ENCODE data around the gene CDK19. TPM values are rescaled to one million over a fixed set of nuclear protein-coding genes. Genes with fewer than 3 reads are reported as not detected.
A peak's percentile ranks its signal among the peaks of the same experiment; 100 is the strongest.

The CDK19 gene
- total and polyA plus RNA-seq, 9 of the 15 experiments (the other 6 are each of a cell fraction or from before 2014, with no cell fraction given): 3.8 to 15.2 (median 7.4) TPM

DNA sequence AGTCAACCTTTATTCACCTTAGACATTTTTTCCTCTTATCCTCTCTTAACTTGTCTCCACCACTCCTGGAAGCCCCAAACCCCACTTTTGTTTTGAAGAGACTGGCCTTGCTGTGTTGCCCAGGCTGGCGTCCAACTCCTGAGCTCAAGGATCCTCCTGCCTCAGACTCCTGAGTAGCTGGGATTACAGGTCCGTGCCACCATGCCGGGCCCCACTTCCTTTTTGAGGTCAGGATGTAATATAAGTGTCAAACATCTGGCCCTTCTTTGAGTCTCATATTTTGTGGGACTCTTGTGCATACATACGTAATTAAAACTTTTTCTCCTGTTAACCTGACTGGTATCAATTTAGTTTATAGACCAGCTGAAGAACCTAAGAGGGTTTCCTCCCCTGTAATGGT is 1.4 kb upstream of the CDK19 start:
- H4K20me1 ChIP-seq (replicated peaks; ENCODE audit: control insufficient read depth, insufficient read depth, low read length): peaks cover 7% of the 10 kb centered on the region; the same call in 1 of the 2 replicates
- in situ Hi-C loops (cut with MboI): no loop called here
- no peak for ATAC-seq
- ChIA-PET CTCF (ENCODE audit: low intra/inter-chr PET ratio) (no interaction called here), POLR2A (interaction anchor here (0.8 to 4.4 kb wide), 9 partner anchors 10 to 142 kb away, joined by 3 to 125 read pairs (median 5); partner anchors contain the start of genes AMD1 and GTF3C6)
- H3K9me1 ChIP-seq (ENCODE audit: control insufficient read depth, insufficient read depth, low read length): no peaks in the 10 kb centered on the region
- H3K27ac ChIP-seq (ENCODE audit: extremely low read depth, low read depth, low read length): peak overlapping the region; percentile 100
- intact Hi-C loops (cut with micrococcal nuclease): no loop called here
- DNase-seq (ENCODE audit: extremely low read depth in 1 of 4, low spot score in 3 of 4): peak in 1 of 4 experiments; percentile 20
- peaks cover 23 to 44% of the 10 kb centered on the region in 2 experiments for H3K4me1 ChIP-seq (replicated peaks in 1 of 2; ENCODE audit: control insufficient read depth in 2 of 2, insufficient read depth in 2 of 2, low read length in 2 of 2)
- no peak overlapping the region; the same call in 1 of the 2 replicates for H3K4me3 ChIP-seq
- H3K27me3 ChIP-seq (ENCODE audit: control insufficient read depth in 2 of 2, insufficient read depth in 2 of 2, low read length in 2 of 2): no peaks in the 10 kb centered on the region
- whole genome bisulfite sequencing (ENCODE audit: insufficient coverage, low coverage, missing lambda C conversion rate): 31% methylated on average over 3 of the region's 4 CpGs
- peaks cover 25% of the 10 kb centered on the region for H3K79me2 ChIP-seq (ENCODE audit: control insufficient read depth, insufficient read depth, low read length)
- H2AFZ ChIP-seq (ENCODE audit: low read depth, low read length): peak overlapping the region; percentile 87
- H3K9me3 ChIP-seq (replicated peaks; ENCODE audit: control insufficient read depth, insufficient read depth, low read depth, low read length): no peaks in the 10 kb centered on the region
- no peaks in the 10 kb centered on the region for H3K36me3 ChIP-seq (ENCODE audit: control insufficient read depth, insufficient read depth, low read length)
- H3K9ac ChIP-seq (ENCODE audit: insufficient read depth in 1 of 2, low read depth in 2 of 2, low read length in 2 of 2): peak overlapping the region; percentile 40 to 93; a peak in 3 of 4 replicates
- no peak for TF ChIP-seq KLF10 (CRISPR knock-in tag; IDR thresholded peaks at IDR 0.05)
- TF ChIP-seq TAF9B (IDR thresholded peaks at IDR 0.05; ENCODE audit: partially characterized antibody): no peak
- no peak for TF ChIP-seq ZNF79 (CRISPR knock-in tag; IDR thresholded peaks at IDR 0.05; ENCODE audit: low read depth)
- TF ChIP-seq, protein P1, sequence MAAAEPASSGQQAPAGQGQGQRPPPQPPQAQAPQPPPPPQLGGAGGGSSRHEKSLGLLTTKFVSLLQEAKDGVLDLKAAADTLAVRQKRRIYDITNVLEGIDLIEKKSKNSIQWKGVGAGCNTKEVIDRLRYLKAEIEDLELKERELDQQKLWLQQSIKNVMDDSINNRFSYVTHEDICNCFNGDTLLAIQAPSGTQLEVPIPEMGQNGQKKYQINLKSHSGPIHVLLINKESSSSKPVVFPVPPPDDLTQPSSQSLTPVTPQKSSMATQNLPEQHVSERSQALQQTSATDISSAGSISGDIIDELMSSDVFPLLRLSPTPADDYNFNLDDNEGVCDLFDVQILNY (CRISPR knock-in tag; IDR thresholded peaks at IDR 0.05): no peak
- TF ChIP-seq CSDE1 (IDR thresholded peaks at IDR 0.05): no peak
- no peak for TF ChIP-seq ETS2 (tag; IDR thresholded peaks at IDR 0.05; ENCODE audit: borderline replicate concordance, poor library complexity, severe bottlenecking)
- TF ChIP-seq PURB (CRISPR knock-in tag; IDR thresholded peaks at IDR 0.05; ENCODE audit: low read depth): no peak
- no peak for TF ChIP-seq NFE2 (IDR thresholded peaks at IDR 0.05; ENCODE audit: low read depth)
- no peak for FAIRE-seq
- H3K4me2 ChIP-seq (ENCODE audit: insufficient read depth, low read length): peak overlapping the region; percentile 99
- no TSS peak for BruUV-seq (replicated peaks)

Data from K562 (cell line).